Measurements from ENCODE around the gene AFAP1L2.

AFAP1L2 gene

DNA sequence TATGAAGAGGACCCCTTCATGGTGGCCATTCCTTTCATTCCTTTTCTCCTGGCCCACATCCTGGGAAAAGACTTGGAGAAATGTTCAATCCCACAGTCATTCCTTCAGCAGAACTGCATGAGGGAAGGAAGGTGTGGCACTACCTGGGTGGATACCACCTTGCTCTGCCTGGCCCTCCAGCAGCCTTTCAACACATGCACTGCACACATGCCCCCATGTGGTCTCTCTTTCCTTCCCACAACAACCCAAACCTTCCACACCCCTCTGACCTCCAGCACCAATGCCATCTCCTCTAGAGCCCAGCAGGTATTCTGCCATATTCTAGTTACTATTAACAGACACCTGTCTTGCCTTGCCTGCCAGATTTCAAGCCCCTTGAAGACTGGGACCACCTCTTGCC is 40.5 kb upstream of the AFAP1L2 start:
- TF ChIP-seq EP300 (IDR thresholded peaks at IDR 0.05; ENCODE audit: borderline replicate concordance): no peak
- TF ChIP-seq RAD21 (IDR thresholded peaks at IDR 0.05; ENCODE audit: low read depth): peak; percentile 57

DNA sequence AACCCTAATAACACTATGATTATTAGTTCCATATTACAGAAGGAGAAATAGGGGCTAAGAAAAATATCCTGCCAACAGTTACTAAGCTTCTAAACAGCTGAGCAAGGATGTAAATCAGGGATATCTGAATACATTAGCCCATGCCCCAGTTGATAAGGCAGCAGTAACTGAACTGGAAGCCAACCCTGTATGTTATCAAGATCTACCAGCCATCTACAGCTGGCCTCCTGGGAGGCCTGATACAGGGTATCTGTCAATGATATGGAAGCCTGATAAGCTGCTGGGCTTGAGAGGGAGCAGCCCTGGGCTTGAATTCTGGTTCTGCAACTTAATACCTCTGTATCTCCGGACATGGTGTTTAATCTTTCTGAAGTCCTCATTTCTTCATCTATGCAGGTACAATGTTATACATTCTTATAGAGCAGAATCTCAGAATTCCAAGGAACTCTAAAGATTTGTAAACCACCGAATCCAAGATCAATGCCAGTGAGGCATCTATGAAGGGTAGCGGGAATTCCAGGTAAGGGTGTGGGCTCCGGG is 37.9 kb upstream of the AFAP1L2 start:
- TF ChIP-seq FOXM1 (IDR thresholded peaks at IDR 0.05; ENCODE audit: borderline replicate concordance, low read depth): no peak
- no peak for TF ChIP-seq NFIC (IDR thresholded peaks at IDR 0.05)
- no peak for TF ChIP-seq CREB1 (IDR thresholded peaks at IDR 0.05; ENCODE audit: low read depth)
- no peak for TF ChIP-seq TCF12 (IDR thresholded peaks at IDR 0.05; ENCODE audit: low read depth)
- TF ChIP-seq EGR1 (IDR thresholded peaks at IDR 0.05): no peak
- TF ChIP-seq TAF1 (IDR thresholded peaks at IDR 0.05; ENCODE audit: low read depth): no peak

DNA sequence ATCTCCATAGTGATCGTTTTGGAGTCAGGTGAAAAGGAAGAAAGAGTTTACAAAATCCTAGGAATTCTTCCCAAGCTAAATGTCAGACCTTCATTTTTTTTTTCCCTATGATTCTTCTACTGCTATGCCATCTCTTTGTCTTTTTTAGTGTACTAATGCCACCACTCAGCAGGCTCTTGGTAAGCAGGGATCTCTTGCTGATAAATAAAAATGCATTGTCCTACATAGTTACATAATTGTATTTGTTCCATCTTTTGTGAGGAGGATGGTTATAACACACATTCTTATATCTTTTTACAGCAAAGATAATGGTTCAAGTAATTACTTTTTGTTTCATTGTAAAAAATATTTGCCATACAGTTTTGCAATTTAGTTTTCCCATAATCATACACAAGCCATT is 36.8 kb upstream of the AFAP1L2 start:
- TF ChIP-seq ZBTB7A (IDR thresholded peaks at IDR 0.05; ENCODE audit: low read depth) (no peak), EP300 (IDR thresholded peaks at IDR 0.05; ENCODE audit: borderline replicate concordance) (no peak)

DNA sequence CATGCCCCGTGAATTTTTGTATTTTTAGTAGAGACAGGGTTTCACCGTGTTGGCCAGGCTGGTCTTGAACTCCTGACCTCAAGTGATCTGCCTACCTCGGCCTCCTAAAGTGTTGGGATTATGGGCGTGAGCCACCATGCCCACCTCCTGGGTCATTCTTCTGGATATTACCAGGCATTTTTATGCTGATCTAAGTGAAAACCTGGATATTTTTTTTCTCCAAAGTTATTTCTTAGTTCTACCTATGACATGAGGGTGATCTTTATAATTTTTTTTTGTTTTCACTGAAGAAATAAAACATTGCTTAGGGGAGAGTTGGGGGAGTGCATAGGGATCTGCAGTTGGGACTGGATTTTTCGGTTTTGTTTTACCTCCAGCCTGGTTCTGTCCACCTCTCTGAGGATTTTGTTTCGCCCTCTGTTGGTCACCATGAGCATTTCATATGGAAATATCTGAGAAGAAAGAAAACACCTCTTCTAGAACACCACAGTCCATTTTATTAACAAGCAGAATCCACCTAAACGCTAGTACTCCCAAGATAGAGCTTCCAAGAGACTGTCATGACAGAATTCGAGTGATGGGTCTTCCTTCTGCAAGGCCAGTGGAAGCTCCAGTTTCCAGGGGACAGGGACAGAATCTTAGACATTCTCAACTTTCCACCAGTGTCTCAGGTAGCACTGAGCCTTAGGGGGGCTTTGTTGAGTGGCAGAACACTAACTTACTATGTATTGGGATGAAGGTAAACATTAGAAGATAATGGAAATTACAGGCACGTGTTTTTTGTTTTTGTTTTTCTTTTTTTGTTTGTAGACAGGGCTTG is 33.4 kb upstream of the AFAP1L2 start:
- TF ChIP-seq TEAD4 (IDR thresholded peaks at IDR 0.05) (no peak), RAD21 (IDR thresholded peaks at IDR 0.05; ENCODE audit: low read depth) (peak; percentile 81)

DNA sequence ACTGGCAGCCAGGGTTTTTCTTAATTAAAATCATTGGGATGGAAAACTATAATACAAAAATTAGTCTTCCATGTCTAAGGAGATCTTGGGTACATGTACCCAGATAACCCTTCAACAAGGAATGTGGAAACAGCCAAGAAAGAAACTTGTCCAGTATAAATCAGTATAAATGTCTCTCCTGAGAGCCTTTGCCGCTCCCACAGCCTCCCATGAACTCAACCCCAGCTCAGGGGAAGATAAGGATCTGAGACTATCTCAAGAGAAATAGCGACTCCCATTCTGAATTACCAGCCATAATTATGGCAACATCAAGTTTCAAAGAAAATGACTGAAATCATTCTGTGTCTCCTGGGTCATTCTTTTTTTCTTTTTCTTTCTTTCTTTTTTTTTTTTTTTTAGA is 32.6 kb upstream of the AFAP1L2 start:
- TF ChIP-seq EP300 (IDR thresholded peaks at IDR 0.05; ENCODE audit: borderline replicate concordance) (no peak), FOXM1 (IDR thresholded peaks at IDR 0.05; ENCODE audit: borderline replicate concordance, low read depth) (no peak), EGR1 (IDR thresholded peaks at IDR 0.05) (no peak)

DNA sequence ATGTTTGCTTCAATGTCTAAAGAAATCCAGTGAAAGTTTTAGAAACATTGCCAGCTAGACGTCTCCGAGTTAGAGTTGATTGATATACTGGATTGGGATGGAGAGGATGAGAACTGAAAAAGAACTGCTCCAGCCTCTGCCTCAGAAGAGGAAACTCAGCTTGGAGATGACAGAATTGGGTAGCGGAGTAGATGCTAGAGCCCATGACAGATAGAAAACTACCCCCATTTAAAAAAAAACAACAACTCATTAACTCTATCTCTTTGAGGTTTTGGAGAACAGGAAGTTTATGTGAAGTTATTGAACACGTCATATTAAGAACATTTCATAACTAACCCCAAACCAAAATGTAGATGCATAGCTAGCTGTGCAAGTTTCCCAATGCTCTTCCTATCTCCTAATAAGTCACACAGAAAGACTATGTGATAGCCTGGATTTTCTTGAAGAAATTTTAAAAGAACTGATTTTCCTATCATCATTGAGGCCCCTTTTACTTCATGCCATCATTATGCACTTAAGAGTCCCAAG is 28.3 kb upstream of the AFAP1L2 start:
- TF ChIP-seq EP300 (IDR thresholded peaks at IDR 0.05; ENCODE audit: borderline replicate concordance): no peak
- TF ChIP-seq YY1 (IDR thresholded peaks at IDR 0.05; ENCODE audit: low read depth): no peak
- TF ChIP-seq, protein P1, sequence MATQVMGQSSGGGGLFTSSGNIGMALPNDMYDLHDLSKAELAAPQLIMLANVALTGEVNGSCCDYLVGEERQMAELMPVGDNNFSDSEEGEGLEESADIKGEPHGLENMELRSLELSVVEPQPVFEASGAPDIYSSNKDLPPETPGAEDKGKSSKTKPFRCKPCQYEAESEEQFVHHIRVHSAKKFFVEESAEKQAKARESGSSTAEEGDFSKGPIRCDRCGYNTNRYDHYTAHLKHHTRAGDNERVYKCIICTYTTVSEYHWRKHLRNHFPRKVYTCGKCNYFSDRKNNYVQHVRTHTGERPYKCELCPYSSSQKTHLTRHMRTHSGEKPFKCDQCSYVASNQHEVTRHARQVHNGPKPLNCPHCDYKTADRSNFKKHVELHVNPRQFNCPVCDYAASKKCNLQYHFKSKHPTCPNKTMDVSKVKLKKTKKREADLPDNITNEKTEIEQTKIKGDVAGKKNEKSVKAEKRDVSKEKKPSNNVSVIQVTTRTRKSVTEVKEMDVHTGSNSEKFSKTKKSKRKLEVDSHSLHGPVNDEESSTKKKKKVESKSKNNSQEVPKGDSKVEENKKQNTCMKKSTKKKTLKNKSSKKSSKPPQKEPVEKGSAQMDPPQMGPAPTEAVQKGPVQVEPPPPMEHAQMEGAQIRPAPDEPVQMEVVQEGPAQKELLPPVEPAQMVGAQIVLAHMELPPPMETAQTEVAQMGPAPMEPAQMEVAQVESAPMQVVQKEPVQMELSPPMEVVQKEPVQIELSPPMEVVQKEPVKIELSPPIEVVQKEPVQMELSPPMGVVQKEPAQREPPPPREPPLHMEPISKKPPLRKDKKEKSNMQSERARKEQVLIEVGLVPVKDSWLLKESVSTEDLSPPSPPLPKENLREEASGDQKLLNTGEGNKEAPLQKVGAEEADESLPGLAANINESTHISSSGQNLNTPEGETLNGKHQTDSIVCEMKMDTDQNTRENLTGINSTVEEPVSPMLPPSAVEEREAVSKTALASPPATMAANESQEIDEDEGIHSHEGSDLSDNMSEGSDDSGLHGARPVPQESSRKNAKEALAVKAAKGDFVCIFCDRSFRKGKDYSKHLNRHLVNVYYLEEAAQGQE (IDR thresholded peaks at IDR 0.05; ENCODE audit: low read depth): no peak
- TF ChIP-seq, protein P2, sequence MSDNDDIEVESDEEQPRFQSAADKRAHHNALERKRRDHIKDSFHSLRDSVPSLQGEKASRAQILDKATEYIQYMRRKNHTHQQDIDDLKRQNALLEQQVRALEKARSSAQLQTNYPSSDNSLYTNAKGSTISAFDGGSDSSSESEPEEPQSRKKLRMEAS (IDR thresholded peaks at IDR 0.05): no peak
- no peak for TF ChIP-seq CEBPB (IDR thresholded peaks at IDR 0.05)
- TF ChIP-seq NFIC (IDR thresholded peaks at IDR 0.05): no peak
- TF ChIP-seq CREB1 (IDR thresholded peaks at IDR 0.05; ENCODE audit: low read depth): no peak
- no peak for TF ChIP-seq RAD21 (IDR thresholded peaks at IDR 0.05; ENCODE audit: low read depth)
- no peak for TF ChIP-seq FOXM1 (IDR thresholded peaks at IDR 0.05; ENCODE audit: borderline replicate concordance, low read depth)
- no peak for TF ChIP-seq ZBTB7A (IDR thresholded peaks at IDR 0.05; ENCODE audit: low read depth)
- TF ChIP-seq EGR1 (IDR thresholded peaks at IDR 0.05): no peak
- TF ChIP-seq TAF1 (IDR thresholded peaks at IDR 0.05; ENCODE audit: low read depth): no peak
- no peak for TF ChIP-seq TCF12 (IDR thresholded peaks at IDR 0.05; ENCODE audit: low read depth)
- no peak for TF ChIP-seq TEAD4 (IDR thresholded peaks at IDR 0.05)

DNA sequence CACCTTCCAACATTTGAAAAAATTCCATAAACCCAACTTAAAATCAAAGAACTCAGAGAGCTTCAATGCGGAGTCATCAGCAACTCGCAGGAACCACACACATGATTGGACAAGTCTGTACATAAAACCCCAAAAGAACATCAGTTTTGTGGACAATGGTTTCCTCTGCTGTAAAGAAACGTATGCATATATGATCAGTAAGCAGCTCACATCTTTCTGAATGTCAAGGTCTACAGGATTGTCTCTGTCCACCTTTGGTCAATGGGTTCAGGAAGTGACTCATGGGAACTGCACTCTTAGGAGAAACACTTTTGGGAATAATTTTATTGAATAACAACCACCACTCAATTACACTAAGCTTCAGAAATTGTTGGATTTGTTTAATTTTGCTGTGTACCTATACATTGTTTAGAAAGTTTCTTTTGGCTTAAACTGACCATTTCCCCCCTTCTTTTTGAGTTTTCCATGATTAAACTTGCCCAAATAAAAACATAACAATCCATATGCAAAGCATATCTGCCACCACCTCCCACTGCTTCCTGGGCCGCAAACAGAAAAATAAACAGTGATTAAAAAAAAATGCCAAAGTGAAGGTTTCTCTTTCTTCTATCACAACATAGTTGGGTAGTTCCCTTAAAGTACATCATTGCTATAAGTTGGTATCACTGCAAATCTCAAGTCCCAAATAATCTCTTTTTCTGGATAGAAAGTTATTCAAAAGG is 27.3 kb upstream of the AFAP1L2 start:
- TF ChIP-seq CREB1 (IDR thresholded peaks at IDR 0.05; ENCODE audit: low read depth): no peak
- TF ChIP-seq EP300 (IDR thresholded peaks at IDR 0.05; ENCODE audit: borderline replicate concordance): no peak
- no peak for TF ChIP-seq RAD21 (IDR thresholded peaks at IDR 0.05; ENCODE audit: low read depth)
- TF ChIP-seq ZBTB7A (IDR thresholded peaks at IDR 0.05; ENCODE audit: low read depth): no peak
- no peak for TF ChIP-seq TEAD4 (IDR thresholded peaks at IDR 0.05)
- TF ChIP-seq, protein P1 (IDR thresholded peaks at IDR 0.05; ENCODE audit: low read depth): no peak
- TF ChIP-seq EGR1 (IDR thresholded peaks at IDR 0.05): no peak
- TF ChIP-seq YY1 (IDR thresholded peaks at IDR 0.05; ENCODE audit: low read depth): no peak
- TF ChIP-seq NFIC (IDR thresholded peaks at IDR 0.05): no peak
- TF ChIP-seq CEBPB (IDR thresholded peaks at IDR 0.05): no peak
- TF ChIP-seq, protein P3, sequence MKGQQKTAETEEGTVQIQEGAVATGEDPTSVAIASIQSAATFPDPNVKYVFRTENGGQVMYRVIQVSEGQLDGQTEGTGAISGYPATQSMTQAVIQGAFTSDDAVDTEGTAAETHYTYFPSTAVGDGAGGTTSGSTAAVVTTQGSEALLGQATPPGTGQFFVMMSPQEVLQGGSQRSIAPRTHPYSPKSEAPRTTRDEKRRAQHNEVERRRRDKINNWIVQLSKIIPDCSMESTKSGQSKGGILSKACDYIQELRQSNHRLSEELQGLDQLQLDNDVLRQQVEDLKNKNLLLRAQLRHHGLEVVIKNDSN (IDR thresholded peaks at IDR 0.05): no peak
